SK-N-SH treated with all-trans-retinoic acid at 6 μM for 48 hours (cell line): ENCODE results near the gene PGLYRP2.

Source experiments
- ATAC-seq: fragments of 200-7000 bp; cut with Tn5 transposase; 3 replicates; pipeline ENCODE4 v1.9.1; 2020; ENCODE audit warnings: mild to moderate bottlenecking, moderate library complexity
- ARNTL ChIP-seq: fragments of 450-650 bp; formaldehyde crosslinking; IDR thresholded peaks from 2 replicates; pipeline ENCODE4 v1.5.0; 2020; ENCODE audit warnings: low read depth, mild to moderate bottlenecking, moderate library complexity, borderline replicate concordance
- BACH2 ChIP-seq: fragments of 250-450 bp; sonication (Bioruptor Pico); IDR thresholded peaks from 2 replicates; pipeline ENCODE4 v1.9.0; 2021; ENCODE audit warnings: mild to moderate bottlenecking, borderline replicate concordance
- CREB5 ChIP-seq: fragments of 250-450 bp; sonication (Bioruptor Pico); IDR thresholded peaks from 2 replicates; pipeline ENCODE4 v1.5.1; 2020; ENCODE audit warnings: low read depth, mild to moderate bottlenecking, moderate library complexity
- CSDC2 ChIP-seq: fragments of 250-450 bp; sonication (Bioruptor Pico); IDR thresholded peaks from 2 replicates; pipeline ENCODE4 v1.5.0; 2020; ENCODE audit warnings: mild to moderate bottlenecking, moderate library complexity
- CSRNP3 ChIP-seq: fragments of 250-450 bp; sonication (Bioruptor Pico); IDR thresholded peaks from 2 replicates; pipeline ENCODE4 v1.5.1; 2021; ENCODE audit warnings: mild to moderate bottlenecking, moderate library complexity
- ESRRG ChIP-seq: fragments of 250-450 bp; sonication (Bioruptor Pico); IDR thresholded peaks from 2 replicates; pipeline ENCODE4 v1.6.1; 2021; ENCODE audit warnings: mild to moderate bottlenecking
- GLIS3 ChIP-seq: fragments of 250-450 bp; sonication (Bioruptor Pico); IDR thresholded peaks from 2 replicates; pipeline ENCODE4 v1.5.0; 2020; ENCODE audit warnings: mild to moderate bottlenecking, moderate library complexity
- ISL1 ChIP-seq: fragments of 250-450 bp; sonication (Bioruptor Pico); IDR thresholded peaks from 2 replicates; pipeline ENCODE4 v2.1.2; 2022; ENCODE audit warnings: mild to moderate bottlenecking, moderate library complexity
- OSR1 ChIP-seq: fragments of 250-450 bp; sonication (Bioruptor Pico); IDR thresholded peaks from 2 replicates; pipeline ENCODE4 v1.8.0; 2022; ENCODE audit warnings: moderate library complexity, mild to moderate bottlenecking, inconsistent platforms
- PATZ1 ChIP-seq: fragments of 250-450 bp; sonication (Bioruptor Pico); IDR thresholded peaks from 2 replicates; pipeline ENCODE4 v1.8.0; 2020; ENCODE audit warnings: mild to moderate bottlenecking, moderate library complexity, borderline replicate concordance
- POU6F1 ChIP-seq: fragments of 250-450 bp; sonication (Bioruptor Pico); IDR thresholded peaks from 2 replicates; pipeline ENCODE4 v1.8.0; 2021; ENCODE audit warnings: low read depth, mild to moderate bottlenecking, moderate library complexity, borderline replicate concordance
- PPARA ChIP-seq: fragments of 250-450 bp; sonication (Bioruptor Pico); IDR thresholded peaks from 2 replicates; pipeline ENCODE4 v1.5.0; 2020; ENCODE audit warnings: mild to moderate bottlenecking, borderline replicate concordance
- RARB ChIP-seq: fragments of 250-450 bp; sonication (Bioruptor Pico); IDR thresholded peaks from 2 replicates; pipeline ENCODE4 v1.8.0; 2021; ENCODE audit warnings: mild to moderate bottlenecking, moderate library complexity
- SNAI2 ChIP-seq: fragments of 250-450 bp; sonication (Bioruptor Pico); IDR thresholded peaks from 2 replicates; pipeline ENCODE4 v1.5.0; 2020; ENCODE audit warnings: mild to moderate bottlenecking, moderate library complexity
- TCF4 ChIP-seq: fragments of 250-450 bp; sonication (Bioruptor Pico); IDR thresholded peaks from 2 replicates; pipeline ENCODE4 v1.8.0; 2021; ENCODE audit warnings: mild to moderate bottlenecking, moderate library complexity, borderline replicate concordance
- TOX ChIP-seq: fragments of 250-450 bp; sonication (Bioruptor Pico); IDR thresholded peaks from 2 replicates; pipeline ENCODE4 v1.8.0; 2021; ENCODE audit warnings: mild to moderate bottlenecking, moderate library complexity, borderline replicate concordance
- ZC3H10 ChIP-seq: fragments of 250-450 bp; sonication (Bioruptor Pico); IDR thresholded peaks from 2 replicates; pipeline ENCODE4 v1.5.1; 2021; ENCODE audit warnings: mild to moderate bottlenecking, moderate library complexity
- ZFP3 ChIP-seq: fragments of 250-450 bp; sonication (Bioruptor Pico); IDR thresholded peaks from 2 replicates; pipeline ENCODE4 v1.5.0; 2020; ENCODE audit warnings: mild to moderate bottlenecking, moderate library complexity
- ZFP30 ChIP-seq: fragments of 450-650 bp; formaldehyde crosslinking; IDR thresholded peaks from 2 replicates; pipeline ENCODE4 v1.5.0; 2022; ENCODE audit warnings: mild to moderate bottlenecking, moderate library complexity
- ZNF565 ChIP-seq: fragments of 450-650 bp; formaldehyde crosslinking; conservative IDR thresholded peaks from 2 replicates; pipeline ENCODE4 v1.5.0; 2020; ENCODE audit warnings: low read depth, mild to moderate bottlenecking, moderate library complexity
- ZNF70 ChIP-seq: fragments of 450-650 bp; formaldehyde crosslinking; IDR thresholded peaks from 2 replicates; pipeline ENCODE4 v1.5.0; 2020; ENCODE audit warnings: mild to moderate bottlenecking, moderate library complexity
- ZNF8 ChIP-seq: fragments of 450-650 bp; formaldehyde crosslinking; IDR thresholded peaks from 2 replicates; pipeline ENCODE4 v1.5.0; 2020; ENCODE audit warnings: mild to moderate bottlenecking, moderate library complexity

Gene PGLYRP2

GRCh38 chr19:15448044-15448777 is 31.1 kb downstream of the PGLYRP2 start (continued):
- TF ChIP-seq CSDC2 (no peak), GLIS3 (CRISPR knock-in tag) (no peak), ZFP30 (CRISPR knock-in tag) (no peak), TOX (CRISPR knock-in tag) (no peak), SNAI2 (CRISPR knock-in tag) (no peak), RARB (CRISPR knock-in tag) (no peak), ZC3H10 (CRISPR knock-in tag) (no peak)
- TF ChIP-seq, all 23 proteins: peak for 0

GRCh38 chr19:15447057-15447456 is 32.2 kb downstream of the PGLYRP2 start:
- TF ChIP-seq CREB5 (no peak), POU6F1 (CRISPR knock-in tag) (no peak), PATZ1 (no peak), ESRRG (CRISPR knock-in tag) (no peak), BACH2 (CRISPR knock-in tag) (no peak), ISL1 (CRISPR knock-in tag) (no peak), ZFP30 (CRISPR knock-in tag) (no peak), TCF4 (CRISPR knock-in tag) (no peak), PPARA (CRISPR knock-in tag) (no peak), ZNF565 (CRISPR knock-in tag) (no peak), ZFP3 (CRISPR knock-in tag) (no peak), ZC3H10 (CRISPR knock-in tag) (no peak), ZNF70 (no peak), OSR1 (CRISPR knock-in tag) (no peak), CSDC2 (no peak), ARNTL (CRISPR knock-in tag) (no peak)
- ATAC-seq = no peak

GRCh38 chr19:15445807-15446376 is 33.4 kb downstream of the PGLYRP2 start:
- ATAC-seq = no peak

More at GRCh38 chr19:15445807-15446376, 33.4 kb downstream of the PGLYRP2 start:
- no peak for TF ChIP-seq RARB (CRISPR knock-in tag)
- TF ChIP-seq BACH2 (CRISPR knock-in tag) = no peak
- no peak for TF ChIP-seq CSDC2
- no peak for TF ChIP-seq TCF4 (CRISPR knock-in tag)
- no peak for TF ChIP-seq ESRRG (CRISPR knock-in tag)
- TF ChIP-seq ZFP30 (CRISPR knock-in tag) = no peak
- TF ChIP-seq ZC3H10 (CRISPR knock-in tag) = no peak
- no peak for TF ChIP-seq ZNF8 (CRISPR knock-in tag)
- no peak for TF ChIP-seq CSRNP3 (CRISPR knock-in tag)
- TF ChIP-seq ZFP3 (CRISPR knock-in tag) = no peak
- no peak for TF ChIP-seq ARNTL (CRISPR knock-in tag)
- no peak for TF ChIP-seq PPARA (CRISPR knock-in tag)
- TF ChIP-seq GLIS3 (CRISPR knock-in tag) = no peak
- TF ChIP-seq, all 23 proteins: peak for 0
